Posterior cingulate gyrus (tissue), 11 donors: ENCODE results near the gene CHD5.

Experiments
- DNase-seq, 10 donors: peaks; one replicate each; pipeline versions ENCODE4 v3.0.0 to v3.0.0-alpha.2; 2020 to 2021; ENCODE audit warnings: mixed read lengths in 3 of 10
- intact Hi-C: fragments of 100-400 bp; cut with DNase I; formaldehyde crosslinking; loops from one replicate; pipeline ENCODE4 v1.15.1; 2023

Gene CHD5

GRCh38 chr1:6093611-6094010 lies 86.5 kb downstream of the CHD5 start:
- peak in 4 of 10 donors; percentile 18 to 71 (median 64) for DNase-seq
- intact Hi-C loops: no loop called here

- DNase-seq: peak in 4 of 10 donors; percentile 8 to 66 (median 42)
- intact Hi-C loops: no loop called here
Observed at GRCh38 chr1:6093071-6093470, 87.0 kb downstream of the CHD5 start.

GRCh38 chr1:6092211-6092610 lies 87.9 kb downstream of the CHD5 start:
- intact Hi-C loops: no loop called here

GRCh38 chr1:6091823-6092109 lies 88.4 kb downstream of the CHD5 start:
- peak in 1 of 10 donors; percentile 22 for DNase-seq
- intact Hi-C loops: no loop called here

More at GRCh38 chr1:6092211-6092610, 87.9 kb downstream of the CHD5 start:
- peak in 4 of 10 donors; percentile 12 to 80 (median 60) for DNase-seq

GRCh38 chr1:6090996-6091822 lies 88.9 kb downstream of the CHD5 start:
- peak in 2 of 10 donors; percentile 69 to 81 for DNase-seq
- intact Hi-C loops: no loop called here

- DNase-seq: no peak
- intact Hi-C loops: no loop called here
Observed at GRCh38 chr1:6090288-6090687, 89.8 kb downstream of the CHD5 start.

GRCh38 chr1:6088956-6089355 lies 91.2 kb downstream of the CHD5 start:
- intact Hi-C loops: no loop called here
- peak in 1 of 10 donors; percentile 85 for DNase-seq

- intact Hi-C loops: no loop called here
- DNase-seq: peak in 1 of 10 donors; percentile 82
Observed at GRCh38 chr1:6087958-6088357, 92.2 kb downstream of the CHD5 start.

- DNase-seq: peak in 1 of 10 donors; percentile 73
- intact Hi-C loops: no loop called here
Observed at GRCh38 chr1:6087377-6087772, 92.7 kb downstream of the CHD5 start.

GRCh38 chr1:6086762-6087376 lies 93.3 kb downstream of the CHD5 start:
- intact Hi-C loops: no loop called here
- peak in 2 of 10 donors; percentile 88 for DNase-seq

GRCh38 chr1:6086358-6086757 lies 93.8 kb downstream of the CHD5 start:
- intact Hi-C loops: no loop called here
- peak in 2 of 10 donors; percentile 65 to 73 for DNase-seq

GRCh38 chr1:6085666-6086065 lies 94.5 kb downstream of the CHD5 start:
- peak in 1 of 10 donors; percentile 54 for DNase-seq
- intact Hi-C loops: no loop called here

GRCh38 chr1:6084781-6085495 lies 95.2 kb downstream of the CHD5 start:
- intact Hi-C loops: no loop called here

GRCh38 chr1:6083801-6084446 lies 96.2 kb downstream of the CHD5 start:
- DNase-seq: peak in 4 of 10 donors; percentile 29 to 93 (median 73)
- intact Hi-C loops: no loop called here

More at GRCh38 chr1:6084781-6085495, 95.2 kb downstream of the CHD5 start:
- DNase-seq: peak in 2 of 10 donors; percentile 67

- intact Hi-C loops: no loop called here
- DNase-seq: peak in 1 of 10 donors; percentile 63
Observed at GRCh38 chr1:6083385-6083784, 96.7 kb downstream of the CHD5 start.

GRCh38 chr1:6082430-6082971 lies 97.6 kb downstream of the CHD5 start:
- no peak for DNase-seq
- intact Hi-C loops: no loop called here

GRCh38 chr1:6081901-6082300 lies 98.2 kb downstream of the CHD5 start:
- intact Hi-C loops: no loop called here
- no peak for DNase-seq

GRCh38 chr1:6080469-6080868 lies 99.7 kb downstream of the CHD5 start:
- peak in 9 of 10 donors; percentile 34 to 94 (median 72) for DNase-seq
- intact Hi-C loops: no loop called here

- intact Hi-C loops: no loop called here
- no peak for DNase-seq
Observed at GRCh38 chr1:6077919-6078318, 102.2 kb downstream of the CHD5 start.

GRCh38 chr1:6077506-6077905 lies 102.6 kb downstream of the CHD5 start:
- DNase-seq: peak in 1 of 10 donors; percentile 82
- intact Hi-C loops: no loop called here
